IPS-NIHi7 (cell line): ENCODE results near the gene TAF6L.
"Not testable (repeated sequence)": the region's sequence is repeated elsewhere in the genome, so short reads cannot be mapped to it uniquely, and the experiment has no call there.

Experiments used
- DNase-seq: peaks from one replicate; pipeline ENCODE4 v3.0.0; 2012; ENCODE audit warnings: mixed read lengths; ENCODE audit errors: extremely low spot score

Gene TAF6L

DNA sequence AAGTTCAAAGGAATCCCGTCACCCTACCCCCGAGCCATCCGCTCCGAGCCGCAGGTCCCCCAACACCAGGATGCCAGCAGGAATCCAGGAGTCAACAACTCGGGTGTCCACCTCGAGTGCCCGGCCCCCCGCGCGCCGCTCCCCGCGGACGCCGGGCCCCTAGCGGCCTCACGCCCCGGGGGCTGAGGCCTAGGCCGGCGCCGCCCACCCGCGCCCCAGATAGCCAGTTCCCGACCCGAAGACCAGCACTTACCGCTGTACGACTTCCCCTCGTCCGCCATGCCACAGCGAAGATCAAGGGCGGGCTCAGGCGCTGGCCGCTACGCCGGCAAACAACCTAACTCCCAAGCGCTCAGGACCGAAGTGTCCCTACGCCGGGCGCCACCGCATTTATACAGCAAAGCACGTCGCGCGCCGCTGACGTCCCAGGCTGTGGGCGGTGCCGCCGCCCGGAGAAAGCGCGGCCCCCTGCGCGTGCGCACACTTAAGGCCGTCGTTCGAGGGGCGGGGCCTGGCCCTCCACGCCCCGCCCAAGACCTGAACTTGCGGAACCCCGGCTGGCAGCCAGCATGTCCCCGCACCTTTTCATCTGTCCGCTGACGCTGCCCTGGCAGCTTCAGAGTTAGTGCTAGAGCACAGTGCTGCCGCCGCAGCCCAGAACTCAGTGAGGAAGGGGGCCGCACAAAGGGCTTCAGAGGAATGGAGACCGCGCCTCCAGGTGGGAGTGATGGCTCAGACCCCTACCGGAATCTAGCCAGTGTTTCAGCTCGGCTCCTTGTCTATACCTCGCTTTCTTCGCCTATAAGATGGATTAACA, 34.1 kb downstream of the TAF6L start, which contains the start of gene NXF1:
Gene NXF1 (minus strand): TSS at position 365 of the 817 bp plus-strand sequence. CDS start 84 bp downstream, at position 281.
- DNase-seq: peak; percentile 98

GRCh38 chr11:62805961-62806441, 34.8 kb downstream of the TAF6L start:
- peak; percentile 20 for DNase-seq

- DNase-seq: no peak
These were observed 35.5 kb downstream of the TAF6L start for GRCh38 chr11:62806611-62807121.

DNA sequence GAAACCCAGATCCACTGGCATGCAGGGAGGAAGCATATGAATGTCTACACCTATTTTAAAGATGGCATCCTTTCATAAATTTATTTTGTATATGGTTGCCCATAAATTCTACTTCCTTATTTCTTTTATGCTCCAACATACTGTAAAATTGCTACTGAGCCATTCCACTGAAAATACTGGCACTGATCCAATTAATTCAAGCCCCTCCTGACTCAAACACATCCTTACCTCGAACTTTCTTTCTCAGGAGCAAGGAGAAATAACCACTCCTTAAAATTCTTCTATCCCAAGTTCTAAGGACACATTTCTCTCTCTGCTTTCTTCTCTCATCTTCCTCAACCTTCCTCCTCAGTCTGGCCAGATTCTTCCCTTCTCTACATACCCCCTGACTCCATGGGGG, 39.6 kb downstream of the TAF6L start:
- DNase-seq: no peak

DNA sequence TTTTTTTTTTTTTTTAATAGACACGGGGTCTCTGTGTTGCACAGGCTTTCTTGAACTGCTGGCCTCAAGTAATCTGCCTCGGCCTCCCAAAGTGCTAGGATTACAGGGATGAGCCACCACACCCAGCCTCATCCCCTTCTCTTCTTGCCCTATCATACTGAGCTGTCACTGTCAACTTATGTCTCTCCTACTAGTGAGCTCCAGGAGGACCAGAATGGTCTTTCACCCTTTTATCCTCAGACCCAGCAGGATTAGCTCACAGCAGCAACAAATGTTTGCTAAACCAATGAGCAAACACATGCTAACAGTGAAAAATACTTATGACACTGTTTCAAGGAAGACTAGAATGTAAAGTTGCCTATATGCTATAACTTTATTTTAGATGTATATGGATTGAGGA, 40.5 kb downstream of the TAF6L start:
- DNase-seq: no peak

DNA sequence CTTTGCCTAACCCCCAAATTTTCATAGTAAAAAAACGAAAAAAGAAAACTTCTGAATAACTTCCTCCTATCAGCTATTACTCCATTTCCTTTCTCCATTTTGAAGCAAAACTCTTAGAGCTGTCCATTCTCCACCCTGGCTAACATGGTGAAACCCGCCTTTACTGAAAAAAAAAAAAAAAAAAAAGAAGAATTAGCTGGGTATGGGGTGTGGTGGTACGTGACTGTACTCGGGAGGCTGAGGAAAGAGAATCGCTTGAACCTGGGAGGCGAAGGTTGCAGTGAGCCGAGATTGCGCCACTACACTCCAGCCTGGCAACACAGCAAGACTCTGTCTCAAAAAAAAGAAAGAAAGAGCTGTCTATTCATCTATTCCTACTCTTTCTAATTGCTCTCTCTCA, 45.4 kb downstream of the TAF6L start:
- no peak for DNase-seq

GRCh38 chr11:62817129-62817528, 45.9 kb downstream of the TAF6L start:
- DNase-seq: no peak

- no peak for DNase-seq
These were observed 52.5 kb downstream of the TAF6L start for GRCh38 chr11:62823677-62824076.

GRCh38 chr11:62828130-62828529, 56.9 kb downstream of the TAF6L start:
- DNase-seq: not testable (repeated sequence)

DNA sequence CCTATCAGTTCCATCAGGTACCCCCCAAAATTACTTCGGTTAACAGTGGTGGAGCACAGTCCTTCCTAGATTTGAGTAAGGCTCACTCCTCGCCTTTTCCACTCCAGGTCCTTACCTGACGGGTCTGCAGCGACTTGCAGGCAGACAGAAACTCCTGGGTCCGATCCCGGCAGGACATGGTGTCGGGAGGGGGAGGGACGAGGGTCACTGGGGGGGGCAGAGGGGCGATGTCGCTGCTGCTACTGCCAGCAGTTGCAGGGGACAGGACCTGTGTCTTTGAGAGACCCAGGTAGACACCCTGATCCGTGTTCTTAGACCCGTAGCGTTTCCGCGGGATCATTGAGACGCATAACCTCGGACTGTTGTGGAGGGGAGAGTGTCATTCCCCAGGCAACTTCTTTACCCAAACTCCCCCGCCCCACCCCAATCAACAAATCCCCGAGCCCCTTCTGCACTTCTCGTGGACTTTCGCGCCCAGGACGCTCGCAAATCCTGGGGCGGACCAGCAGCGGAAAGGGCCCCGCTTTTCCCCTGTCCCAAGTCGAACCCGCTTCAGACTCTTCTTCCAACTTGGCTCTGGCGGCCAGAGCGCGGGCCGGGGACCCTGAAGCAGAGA, 59.8 kb downstream of the TAF6L start:
- DNase-seq: peak; percentile 53

DNA sequence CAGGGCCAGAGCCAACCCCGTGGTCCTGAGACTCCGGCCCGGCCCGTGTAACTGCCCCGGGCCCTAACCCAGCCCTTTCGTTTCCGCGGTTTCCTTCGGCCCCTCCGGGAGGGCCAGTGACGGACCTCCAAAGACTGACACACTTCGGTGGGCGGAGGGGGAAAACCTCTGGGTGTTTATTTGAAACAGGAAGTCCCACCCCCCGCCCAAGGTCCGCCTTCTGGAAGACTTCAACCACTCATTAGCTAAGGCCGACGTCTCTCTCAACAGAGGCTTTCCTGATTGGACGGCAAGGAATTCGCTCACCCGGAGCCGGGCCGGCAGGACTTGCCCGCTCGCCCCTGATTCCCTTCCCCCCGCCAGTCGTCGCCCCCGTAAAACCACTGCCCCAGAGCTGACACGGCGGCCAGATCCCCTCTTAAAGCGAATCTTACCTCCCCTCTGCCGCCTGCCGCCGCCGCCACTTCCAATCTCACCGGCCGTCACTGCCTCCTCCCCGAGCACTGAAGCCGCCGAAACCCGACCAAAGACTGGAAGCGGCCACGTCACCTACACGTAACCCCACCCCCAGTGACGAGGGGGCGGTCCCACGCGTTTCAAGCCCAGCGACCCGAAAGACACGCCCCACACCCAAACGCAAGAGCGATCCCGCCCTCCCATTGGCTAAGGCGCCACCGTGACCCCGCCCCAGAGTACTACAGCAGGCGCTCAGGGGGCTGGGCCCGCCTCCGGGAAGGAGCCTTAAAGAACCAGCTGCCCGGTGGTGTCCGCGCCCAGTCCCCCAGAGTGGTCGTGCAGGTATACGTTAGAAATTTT, 60.5 kb downstream of the TAF6L start, which contains the start of gene STX5:
Gene STX5 (minus strand): TSS at position 532 of the 816 bp plus-strand sequence. CDS start 808 bp downstream, outside the sequence.
- DNase-seq: peak; percentile 95

DNA sequence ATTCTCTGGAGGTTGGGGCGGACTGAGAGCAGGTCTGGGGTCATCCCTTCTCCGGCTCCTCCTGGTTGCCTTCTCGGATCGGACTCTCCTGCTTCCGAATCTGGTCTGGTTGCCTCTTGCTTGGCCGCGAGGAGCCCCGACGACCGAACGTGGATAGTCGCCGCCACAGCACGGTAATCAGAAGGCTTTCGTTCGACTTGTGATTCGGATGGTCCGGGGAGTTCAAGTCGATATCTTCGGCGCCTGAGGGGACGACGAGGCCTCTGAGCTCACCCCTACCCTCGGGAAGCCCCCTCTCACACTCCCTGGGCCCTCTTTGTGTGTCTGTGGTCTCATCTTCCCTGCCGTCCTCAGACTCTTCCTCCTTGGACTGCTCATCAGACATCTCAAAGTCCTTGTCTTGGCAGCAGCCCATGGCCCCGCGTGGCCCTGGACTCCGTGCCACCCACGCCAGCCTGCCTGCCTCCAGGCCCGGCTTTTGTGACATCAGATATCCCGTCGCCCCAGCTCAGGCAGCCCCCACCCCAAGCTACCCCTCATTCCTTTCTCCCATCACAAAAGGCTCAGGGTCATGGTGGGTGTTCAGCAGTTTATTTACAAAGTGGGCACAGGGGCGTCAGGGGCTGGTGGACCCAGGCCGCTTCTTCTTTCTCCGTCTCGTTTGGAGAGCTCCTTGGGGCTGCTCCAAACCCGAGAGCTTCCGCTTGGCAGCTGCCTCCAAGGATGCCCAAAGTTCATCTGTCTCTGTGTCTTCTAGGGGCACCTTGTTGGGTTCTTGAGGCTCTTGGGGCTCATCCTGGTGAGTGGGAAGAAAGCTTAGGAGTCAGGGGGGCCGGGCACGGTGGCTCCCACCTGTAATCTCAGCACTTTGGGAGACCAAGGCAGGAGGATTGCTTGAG, 61.4 kb downstream of the TAF6L start, which contains the start of gene TEX54:
Gene TEX54 (minus strand): TSS at position 506 of the 899 bp plus-strand sequence.
- no peak for DNase-seq

DNA sequence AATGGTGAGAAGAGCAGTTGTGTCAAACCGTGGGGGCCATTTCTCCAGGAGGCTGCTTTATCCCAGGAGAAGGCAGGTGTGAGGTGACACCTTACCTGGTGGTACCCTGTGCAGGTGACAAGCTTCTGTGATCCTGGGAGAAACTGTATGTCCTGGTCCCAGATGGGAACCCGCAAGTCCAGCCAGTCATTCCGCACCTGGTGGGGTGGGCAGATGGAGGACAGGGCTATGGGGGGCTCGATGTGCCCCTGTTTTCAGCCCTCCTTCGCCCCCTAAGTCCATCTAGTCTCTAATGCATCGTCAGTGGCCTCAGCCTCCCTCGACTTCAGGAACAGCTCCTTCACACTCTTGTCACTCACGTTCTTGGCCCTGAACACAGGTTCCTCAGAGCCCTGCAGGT, 64.1 kb downstream of the TAF6L start:
- no peak for DNase-seq
